GM13977 (cell line): Measurements from ENCODE around the gene OR10A5.

Source experiments
- DNase-seq: peaks from one replicate; pipeline ENCODE4 v3.0.0; 2012; ENCODE audit warnings: low spot score
- CTCF ChIP-seq: IDR thresholded peaks from 2 replicates; pipeline ENCODE4 v1.5.1; 2012; ENCODE audit warnings: mild to moderate bottlenecking, control low read depth; ENCODE audit not compliant: insufficient read depth; ENCODE audit errors: extremely low read depth, missing control alignments
- in situ Hi-C: fragments of 300-500 bp; cut with MboI; formaldehyde crosslinking; loops from one replicate; pipeline ENCODE4 v1.12.0; 2022; ENCODE audit warnings: low sequenced_read_pairs, low pct_unique_long_range_greater_than_20kb, mixed read lengths, inconsistent platforms; ENCODE audit not compliant: unreplicated experiment

Gene OR10A5

DNA sequence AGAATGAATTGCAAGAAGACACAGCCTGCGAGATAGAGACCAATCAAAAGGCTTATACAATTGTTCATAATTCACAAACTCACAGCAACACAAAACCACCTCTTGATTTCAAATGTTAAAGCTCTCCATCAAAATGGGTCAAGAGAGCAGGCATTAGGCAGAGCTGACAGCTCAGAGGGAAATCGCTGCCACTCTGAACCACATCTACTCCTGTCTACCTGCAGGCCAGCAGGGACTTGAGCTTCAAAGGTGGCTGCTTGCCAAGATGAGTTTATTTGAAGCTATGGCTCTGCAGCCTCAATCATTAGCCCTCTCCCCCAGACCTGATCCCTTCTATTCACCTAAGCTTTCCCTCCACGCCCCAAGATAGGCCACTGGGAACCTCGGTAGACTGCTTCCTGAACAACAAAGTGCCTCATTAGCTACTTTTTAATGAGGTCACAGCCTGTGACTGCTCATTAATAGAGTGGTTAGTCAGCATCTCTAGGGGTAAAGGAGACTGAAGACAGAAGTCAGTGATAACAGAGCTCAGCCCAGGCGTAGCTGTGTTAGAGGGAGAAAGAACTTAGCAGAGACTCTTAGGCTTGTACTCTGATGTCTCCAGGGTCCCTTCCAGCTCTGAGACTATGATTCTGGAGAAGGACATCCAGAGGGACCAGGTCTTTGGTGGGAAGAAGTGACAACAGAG lies 21.2 kb upstream of the OR10A5 start:
- in situ Hi-C loops, result no loop called here
- no peak for TF ChIP-seq CTCF
- DNase-seq, result no peak

- in situ Hi-C loops, result no loop called here
- no peak for DNase-seq
- no peak for TF ChIP-seq CTCF
These were observed 20.2 kb upstream of the OR10A5 start for GRCh38 chr11:6825231-6825744.

GRCh38 chr11:6828103-6828502 lies 17.4 kb upstream of the OR10A5 start:
- no peak for TF ChIP-seq CTCF
- DNase-seq, result no peak
- in situ Hi-C loops, result no loop called here

DNA sequence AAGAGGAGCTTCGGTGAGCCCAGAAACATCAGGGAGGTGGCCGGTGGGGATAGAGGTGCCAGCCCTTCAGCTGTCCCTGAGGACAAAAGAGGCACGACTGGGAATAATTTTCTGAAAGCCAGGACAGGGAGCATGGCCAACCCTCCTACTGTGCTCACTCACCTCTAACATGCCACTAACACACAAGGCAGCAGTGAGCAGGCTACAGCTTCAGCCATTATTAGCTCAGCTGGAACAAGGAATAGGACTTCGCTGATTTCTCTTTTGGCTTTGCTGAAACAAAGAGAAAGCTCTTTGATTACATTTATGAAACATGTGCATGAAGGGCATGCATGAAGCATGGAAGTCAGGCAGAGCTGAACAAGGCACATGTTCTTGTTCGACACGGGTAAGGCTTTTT lies 12.1 kb upstream of the OR10A5 start:
- in situ Hi-C loops, result no loop called here
- TF ChIP-seq CTCF, result no peak
- DNase-seq, result no peak

DNA sequence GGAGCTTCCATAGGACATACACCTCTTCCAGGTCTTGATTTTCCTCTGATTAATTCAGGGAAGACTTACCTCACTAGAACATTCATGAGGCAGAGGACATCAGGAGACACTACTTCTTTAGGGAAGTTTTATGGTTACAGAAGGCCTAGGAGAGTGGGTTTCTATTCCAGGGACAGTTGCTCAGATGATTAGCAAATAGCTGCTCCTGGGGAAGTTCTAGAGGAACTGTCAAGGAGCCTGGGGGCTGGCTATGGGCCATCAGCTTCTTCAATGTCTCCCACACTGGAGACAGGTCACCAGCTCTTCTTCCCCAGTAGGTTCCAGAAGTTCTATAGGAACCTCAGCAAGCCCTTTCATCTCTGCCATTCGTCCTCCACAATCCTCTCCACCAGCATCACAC lies 11.5 kb upstream of the OR10A5 start:
- in situ Hi-C loops, result no loop called here
- TF ChIP-seq CTCF, result no peak
- DNase-seq, result no peak

DNA sequence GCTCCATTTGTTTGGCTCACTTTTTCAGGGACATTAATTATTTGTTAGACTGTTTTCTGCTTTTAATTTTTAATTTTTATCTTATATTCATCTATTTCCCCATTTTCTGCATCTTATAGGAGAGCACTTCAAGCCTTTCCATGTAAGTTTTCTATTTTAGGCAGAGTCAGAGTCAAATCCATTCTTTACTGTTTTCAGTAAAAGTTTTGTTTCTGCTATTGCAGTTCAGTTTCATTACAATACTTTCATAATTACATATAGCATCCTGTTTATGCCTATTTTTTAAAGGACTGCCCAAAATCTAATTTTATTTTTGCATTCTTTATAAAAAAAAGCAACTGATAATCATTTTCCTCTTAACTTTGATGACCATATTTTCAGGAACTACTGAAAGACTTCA lies 3.8 kb upstream of the OR10A5 start:
- in situ Hi-C loops, result no loop called here
- DNase-seq, result no peak
- TF ChIP-seq CTCF, result no peak
